GM18909 (cell line): ENCODE data around the gene NPL.

Source experiments
- ATAC-seq: cut with Tn5 transposase; IDR thresholded peaks from one replicate; pipeline ENCODE4 v1.9.1; 2021; ENCODE audit warnings: mild to moderate bottlenecking; ENCODE audit not compliant: unreplicated experiment, poor library complexity

NPL gene

GRCh38 chr1:182771187-182771984, 18.2 kb upstream of the NPL start:
- ATAC-seq = no peak

GRCh38 chr1:182777386-182777785, 12.2 kb upstream of the NPL start:
- no peak for ATAC-seq

- no peak for ATAC-seq
These were observed 10.7 kb upstream of the NPL start for GRCh38 chr1:182778862-182779261.

- ATAC-seq = no peak
These were observed 10.0 kb upstream of the NPL start for GRCh38 chr1:182779530-182779929.

- ATAC-seq = peak; percentile 66
These were observed 7.6 kb upstream of the NPL start for GRCh38 chr1:182781841-182782586.

- no peak for ATAC-seq
These were observed 7.0 kb upstream of the NPL start for GRCh38 chr1:182782587-182782913.

GRCh38 chr1:182783068-182783467, 6.5 kb upstream of the NPL start:
- ATAC-seq = no peak

- no peak for ATAC-seq
These were observed 4.9 kb upstream of the NPL start for GRCh38 chr1:182784556-182785171.

GRCh38 chr1:182785181-182785580, 4.4 kb upstream of the NPL start:
- no peak for ATAC-seq

- ATAC-seq = no peak
These were observed 3.2 kb upstream of the NPL start for GRCh38 chr1:182786223-182786994.

GRCh38 chr1:182786995-182787324, 2.6 kb upstream of the NPL start:
- ATAC-seq = no peak

GRCh38 chr1:182791281-182792179, 2.0 kb downstream of the NPL start:
- no peak for ATAC-seq

- no peak for ATAC-seq
These were observed 4.5 kb downstream of the NPL start for GRCh38 chr1:182794091-182794490.

GRCh38 chr1:182794676-182795201, 5.2 kb downstream of the NPL start:
- no peak for ATAC-seq

GRCh38 chr1:182795563-182796228, 6.1 kb downstream of the NPL start:
- no peak for ATAC-seq

- ATAC-seq = no peak
These were observed 12.6 kb downstream of the NPL start for GRCh38 chr1:182802006-182802803.

- ATAC-seq = no peak
These were observed 14.3 kb downstream of the NPL start for GRCh38 chr1:182803846-182804245.

- no peak for ATAC-seq
These were observed 16.6 kb downstream of the NPL start for GRCh38 chr1:182806015-182806678.
